H1 (cell line): ENCODE data around the gene TET2.

Source experiments
- CEBPB ChIP-seq: IDR thresholded peaks from 2 replicates; pipeline ENCODE4 v1.6.1; 2012; ENCODE audit warnings: low read depth, low read length
- CTCF ChIP-seq, 3 experiments: IDR thresholded peaks; 1 replicate in 2 of 3; 2 replicates in 1 of 3; pipeline versions ENCODE4 v1.5.1 to v1.6.1; 2011; ENCODE audit warnings: low read length in 3 of 3, mild to moderate bottlenecking in 3 of 3, inconsistent platforms in 2 of 3, low read depth in 1 of 3, moderate library complexity in 1 of 3; ENCODE audit not compliant: insufficient read depth in 1 of 3; ENCODE audit errors: control extremely low read depth in 1 of 3
- POU5F1 ChIP-seq: IDR thresholded peaks from 2 replicates; pipeline ENCODE4 v1.6.1; 2011; ENCODE audit warnings: low read depth, mild to moderate bottlenecking, low read length, moderate library complexity
- SP4 ChIP-seq: IDR thresholded peaks from 2 replicates; pipeline ENCODE4 v1.6.1; 2012; ENCODE audit warnings: low read length, inconsistent platforms
- TAF1 ChIP-seq: IDR thresholded peaks from 2 replicates; pipeline ENCODE4 v1.6.1; 2011; ENCODE audit warnings: mild to moderate bottlenecking, low read depth, low read length
- TEAD4 ChIP-seq: IDR thresholded peaks from 2 replicates; pipeline ENCODE4 v1.6.1; 2012; ENCODE audit warnings: low read depth, low read length, inconsistent platforms, mixed read lengths

GRCh38 chr4:105293360-105293759 lies 146.7 kb downstream of the TET2 start:
- TF ChIP-seq POU5F1 (no peak), TEAD4 (no peak), CTCF (IDR thresholded peaks at IDR 0.05; ENCODE audit: control extremely low read depth in 1 of 3, insufficient read depth in 1 of 3, low read depth in 1 of 3, low read length in 3 of 3) (no peak), SP4 (no peak), CEBPB (no peak), TAF1 (no peak)
